ENCODE data around the gene MIGA2. TPM values are rescaled to one million over a fixed set of nuclear protein-coding genes. Genes with fewer than 3 reads are reported as not detected.

The MIGA2 gene
- total RNA-seq, 1 donor from 2014 or later = 50.2 TPM

- intact Hi-C loops (cut with micrococcal nuclease) = no loop called here
These were observed 58.2 kb downstream of the MIGA2 start for GRCh38 chr9:129094387-129095169.

- intact Hi-C loops (cut with micrococcal nuclease) = no loop called here
These were observed 58.8 kb downstream of the MIGA2 start for GRCh38 chr9:129095170-129095667.

- intact Hi-C loops (cut with micrococcal nuclease) = no loop called here
These were observed 59.5 kb downstream of the MIGA2 start for GRCh38 chr9:129095908-129096307.

- intact Hi-C loops (cut with micrococcal nuclease) = no loop called here
These were observed 61.4 kb downstream of the MIGA2 start for GRCh38 chr9:129097671-129098306.

- intact Hi-C loops (cut with micrococcal nuclease) = no loop called here
These were observed 61.9 kb downstream of the MIGA2 start for GRCh38 chr9:129098328-129098727.

GRCh38 chr9:129100383-129101169 is 64.2 kb downstream of the MIGA2 start:
- intact Hi-C loops (cut with micrococcal nuclease) = no loop called here

- intact Hi-C loops (cut with micrococcal nuclease) = no loop called here
These were observed 64.9 kb downstream of the MIGA2 start for GRCh38 chr9:129101279-129101678.

GRCh38 chr9:129102095-129102525 is 65.7 kb downstream of the MIGA2 start:
- intact Hi-C loops (cut with micrococcal nuclease) = no loop called here

- intact Hi-C loops (cut with micrococcal nuclease) = no loop called here
These were observed 66.6 kb downstream of the MIGA2 start for GRCh38 chr9:129102791-129103594.

GRCh38 chr9:129103595-129103965 is 67.2 kb downstream of the MIGA2 start:
- intact Hi-C loops (cut with micrococcal nuclease) = no loop called here

- intact Hi-C loops (cut with micrococcal nuclease) = no loop called here
These were observed 67.6 kb downstream of the MIGA2 start for GRCh38 chr9:129104051-129104450.

GRCh38 chr9:129105857-129106694 is 69.7 kb downstream of the MIGA2 start:
- intact Hi-C loops (cut with micrococcal nuclease) = no loop called here

GRCh38 chr9:129107651-129108050 is 71.2 kb downstream of the MIGA2 start:
- intact Hi-C loops (cut with micrococcal nuclease) = no loop called here

GRCh38 chr9:129108083-129108804 is 71.8 kb downstream of the MIGA2 start:
- intact Hi-C loops (cut with micrococcal nuclease) = no loop called here

GRCh38 chr9:129108805-129109536 is 72.5 kb downstream of the MIGA2 start:
- intact Hi-C loops (cut with micrococcal nuclease) = no loop called here

- intact Hi-C loops (cut with micrococcal nuclease) = no loop called here
These were observed 73.1 kb downstream of the MIGA2 start for GRCh38 chr9:129109537-129109903.

GRCh38 chr9:129109952-129110739 is 73.7 kb downstream of the MIGA2 start:
- intact Hi-C loops (cut with micrococcal nuclease) = loop anchor here (1.0 to 10.0 kb wide), 10 partner anchors 21 to 855 kb away; partner anchors contain the start of genes ASB6, DOLK, DOLPP1 and LRRC8A
